ENCODE results near the gene PLEKHD1.

GRCh38 chr14:69479696-69480095, 4.8 kb upstream of the PLEKHD1 start:
- TF ChIP-seq CTCF (IDR thresholded peaks at IDR 0.05) = no peak
- TF ChIP-seq POLR2A (IDR thresholded peaks at IDR 0.05) = no peak
- TF ChIP-seq EP300 (IDR thresholded peaks at IDR 0.05) = no peak

Measured in ovary (tissue), 3 donors.